CD4-positive, alpha-beta T cell treated with Interferon gamma for 1 hour (primary cell): ENCODE data around the gene PROM1.

Source experiments
- DNase-seq: peaks from one replicate; pipeline ENCODE4 v3.0.0-alpha.2; 2020

Gene PROM1

DNA sequence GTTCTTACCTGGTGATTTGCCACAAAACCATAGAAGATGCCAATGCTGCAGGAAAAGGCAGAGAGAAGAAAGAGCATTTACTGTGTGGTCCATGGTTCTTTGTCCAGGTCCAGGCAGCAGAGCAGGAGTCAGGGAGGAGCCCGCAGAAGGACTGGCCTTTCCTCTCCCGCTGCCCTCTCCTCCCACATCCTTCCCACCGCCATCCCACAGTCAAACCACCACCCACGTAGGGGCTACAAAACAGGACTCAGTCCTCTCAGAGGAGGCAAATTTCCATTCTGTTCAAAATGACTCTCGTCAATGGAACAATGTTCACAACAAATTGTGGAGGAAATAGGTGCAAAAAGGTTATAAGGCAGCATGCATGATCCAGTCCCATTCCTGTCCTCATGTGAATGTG, 58.6 kb downstream of the PROM1 start:
- DNase-seq = no peak

DNA sequence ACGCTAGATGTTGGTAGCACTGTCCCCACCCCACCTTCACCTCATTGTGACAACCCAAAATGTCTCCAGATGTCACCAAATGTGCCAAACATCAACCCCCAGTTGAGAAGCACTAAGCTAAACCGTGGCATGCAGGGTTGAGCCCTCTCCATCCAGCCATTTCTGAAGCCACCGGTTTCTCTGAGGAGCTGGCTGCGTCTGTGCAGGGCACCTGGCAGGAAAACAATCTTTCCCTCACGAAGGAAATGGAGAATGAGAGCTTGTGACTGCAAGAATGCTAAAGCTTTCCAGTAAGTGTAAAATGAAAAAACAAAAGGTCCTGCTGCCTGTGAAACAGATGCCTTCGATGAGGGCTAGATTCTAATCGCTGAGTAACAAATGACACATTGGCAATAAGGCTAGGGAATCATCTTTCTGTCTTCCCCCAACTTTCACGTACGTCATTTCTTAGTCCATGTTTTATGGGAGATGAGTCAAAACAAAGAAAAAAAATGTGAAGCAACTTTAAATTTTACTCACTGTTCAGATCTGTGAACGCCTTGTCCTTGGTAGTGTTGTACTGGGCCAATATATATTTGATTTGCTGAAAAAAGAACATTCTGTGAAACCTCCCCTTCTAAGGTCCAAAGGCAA, 59.9 kb downstream of the PROM1 start:
- no peak for DNase-seq

GRCh38 chr4:16021804-16022560, 61.8 kb downstream of the PROM1 start:
- no peak for DNase-seq

GRCh38 chr4:16019649-16020048, 64.2 kb downstream of the PROM1 start:
- no peak for DNase-seq

DNA sequence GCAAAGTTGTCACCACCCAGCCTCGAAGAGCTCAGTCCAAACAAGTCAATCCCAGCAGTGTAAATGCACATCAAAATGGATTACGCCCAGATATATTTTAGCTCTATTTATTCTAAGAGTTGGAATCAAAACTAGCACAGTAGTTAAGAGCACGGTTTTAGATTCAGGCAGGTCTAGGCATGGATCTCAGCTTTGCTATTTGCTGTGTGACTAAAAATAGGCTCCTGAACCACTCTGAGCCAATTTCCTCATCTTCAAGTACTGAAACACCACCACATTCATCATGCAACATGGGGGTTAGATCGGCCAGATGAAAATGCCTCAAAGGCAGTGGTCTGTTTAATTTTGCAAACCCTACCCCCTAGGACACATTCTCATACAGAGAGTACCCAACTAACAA, 65.0 kb downstream of the PROM1 start:
- no peak for DNase-seq

- no peak for DNase-seq
Measured at GRCh38 chr4:16018061-16018676, 65.7 kb downstream of the PROM1 start.

GRCh38 chr4:16016536-16016935, 67.3 kb downstream of the PROM1 start:
- DNase-seq = no peak

GRCh38 chr4:16011173-16011572, 72.7 kb downstream of the PROM1 start:
- no peak for DNase-seq

DNA sequence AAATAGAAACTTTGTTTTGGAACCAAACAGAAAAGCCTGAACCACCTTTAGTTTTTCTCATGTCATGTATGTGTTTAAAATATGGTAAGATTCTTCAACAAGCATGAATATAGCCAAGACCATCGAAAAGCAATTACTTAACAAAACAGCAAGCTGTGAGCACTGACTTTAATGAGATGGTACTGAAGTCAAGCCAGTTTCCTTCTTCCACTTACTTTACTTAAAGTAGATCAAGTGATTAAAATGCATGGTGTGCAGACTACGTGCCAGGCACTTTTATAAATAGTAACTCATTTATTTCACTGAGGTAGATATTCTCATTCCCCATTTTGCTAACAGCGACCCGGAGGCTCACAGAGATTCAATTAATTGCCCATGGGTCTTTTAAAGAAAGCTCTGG, 74.7 kb downstream of the PROM1 start:
- no peak for DNase-seq

GRCh38 chr4:16007471-16008095, 76.2 kb downstream of the PROM1 start:
- DNase-seq = no peak

GRCh38 chr4:16006771-16007446, 76.9 kb downstream of the PROM1 start:
- no peak for DNase-seq

DNA sequence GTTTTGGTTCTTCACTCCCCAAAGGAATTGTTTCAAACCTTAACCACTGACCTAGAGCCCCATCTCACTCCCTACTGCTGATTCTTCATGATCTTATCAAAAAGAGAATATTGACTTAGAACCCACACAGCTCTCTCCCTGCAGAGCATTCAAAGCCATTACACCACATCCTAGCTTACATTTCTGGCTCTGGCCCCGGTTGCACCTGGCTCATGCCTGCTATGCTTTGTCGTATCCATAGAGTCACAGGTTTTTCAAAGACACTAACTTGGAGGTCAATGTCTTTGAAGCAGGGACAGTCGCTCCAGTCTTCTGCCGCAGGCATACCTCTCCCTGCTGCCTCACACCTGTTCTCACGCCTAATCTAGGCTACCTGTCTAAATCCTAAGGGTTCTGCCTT, 78.1 kb downstream of the PROM1 start:
- DNase-seq = no peak

DNA sequence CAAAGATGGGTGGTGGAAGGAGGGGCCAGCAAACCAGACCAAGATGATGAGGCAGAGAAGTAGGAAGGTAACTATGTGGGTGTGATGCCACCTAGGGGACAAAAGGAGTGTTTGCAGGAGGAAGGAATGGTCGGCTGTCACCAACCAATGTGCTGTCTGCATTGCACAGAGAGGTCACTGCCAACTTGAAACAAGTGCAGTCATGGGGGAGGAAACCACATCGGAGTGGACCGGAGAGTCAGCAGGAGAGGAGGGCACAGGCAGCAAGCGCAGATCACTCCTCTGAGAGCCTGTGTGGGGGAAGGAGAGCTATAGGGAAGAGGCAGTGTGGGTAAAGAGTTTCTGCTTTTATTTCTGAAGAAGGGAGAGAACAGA, 82.4 kb downstream of the PROM1 start:
- DNase-seq = peak; percentile 59

DNA sequence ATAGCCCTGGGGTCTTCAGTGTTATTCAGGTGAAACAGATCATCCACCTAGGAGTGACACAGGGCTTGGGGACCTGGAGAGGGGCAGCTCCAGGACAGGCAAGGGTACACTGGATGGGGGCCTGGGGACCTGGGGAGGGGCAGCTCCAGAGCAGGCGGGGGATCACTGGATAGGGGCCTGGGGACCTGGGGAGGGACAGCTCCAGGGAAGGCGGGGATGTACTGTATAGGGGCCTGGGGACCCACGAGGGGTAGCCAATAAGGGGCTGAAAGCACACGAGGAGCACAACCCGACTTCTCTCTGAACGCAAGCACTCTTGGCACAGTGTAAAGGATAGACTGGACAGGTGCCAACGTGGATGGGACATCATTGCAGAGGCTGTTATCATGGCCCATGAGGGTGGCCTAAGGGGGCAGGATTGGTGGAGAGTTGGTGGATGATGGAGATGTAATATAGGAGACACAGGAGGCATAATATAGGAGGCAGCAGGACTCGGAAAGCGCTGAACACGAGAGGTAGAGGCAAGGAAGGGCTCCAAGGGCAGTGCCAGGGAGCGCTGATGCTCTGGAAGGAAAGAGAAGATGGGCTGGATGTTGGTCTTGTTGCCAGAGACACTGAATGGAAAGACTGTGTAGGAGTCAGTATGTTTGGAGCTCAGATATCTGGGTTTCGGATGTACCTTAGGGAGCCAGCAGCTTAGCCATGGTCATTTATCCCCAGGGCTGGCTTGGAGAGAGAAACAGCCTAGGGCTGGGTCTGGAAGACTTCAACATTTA, 82.9 kb downstream of the PROM1 start:
- DNase-seq = no peak

- DNase-seq = no peak
Measured at GRCh38 chr4:15996773-15997172, 87.0 kb downstream of the PROM1 start.

GRCh38 chr4:15995826-15996225, 88.0 kb downstream of the PROM1 start:
- no peak for DNase-seq

GRCh38 chr4:15992167-15992485, 91.7 kb downstream of the PROM1 start:
- no peak for DNase-seq

DNA sequence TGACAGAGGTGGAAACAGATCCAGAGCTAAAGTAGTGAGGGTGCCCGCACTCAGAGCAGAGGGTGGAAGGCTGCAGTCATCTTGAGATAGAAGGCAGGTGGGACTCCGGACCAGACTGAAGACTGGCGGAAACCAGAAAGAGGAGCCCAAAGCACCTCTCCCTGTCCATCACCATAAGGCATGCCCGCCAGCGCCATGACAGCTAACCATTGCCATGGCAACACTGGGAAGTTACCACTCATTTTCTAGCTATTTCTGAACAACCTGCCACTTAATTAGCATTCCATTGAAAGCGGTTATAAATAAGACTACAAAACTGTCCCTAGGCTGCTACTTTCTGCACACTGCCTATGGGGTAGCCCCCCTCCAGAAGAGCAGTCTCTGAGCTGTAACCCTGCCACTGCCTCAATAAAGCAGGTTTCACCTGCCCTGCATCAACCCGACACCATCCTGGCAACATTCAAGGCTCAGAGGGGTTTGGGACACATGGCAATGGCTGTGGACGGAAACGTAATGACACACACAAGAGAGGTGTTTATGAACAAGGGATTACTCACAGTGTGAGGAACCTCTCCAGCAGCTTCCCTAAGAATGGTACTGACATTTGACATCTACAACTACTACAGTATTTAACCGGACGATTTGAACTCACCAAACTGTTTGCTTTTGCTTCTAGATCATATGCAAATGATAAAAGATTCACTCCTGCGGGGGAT, 93.1 kb downstream of the PROM1 start:
- no peak for DNase-seq

DNA sequence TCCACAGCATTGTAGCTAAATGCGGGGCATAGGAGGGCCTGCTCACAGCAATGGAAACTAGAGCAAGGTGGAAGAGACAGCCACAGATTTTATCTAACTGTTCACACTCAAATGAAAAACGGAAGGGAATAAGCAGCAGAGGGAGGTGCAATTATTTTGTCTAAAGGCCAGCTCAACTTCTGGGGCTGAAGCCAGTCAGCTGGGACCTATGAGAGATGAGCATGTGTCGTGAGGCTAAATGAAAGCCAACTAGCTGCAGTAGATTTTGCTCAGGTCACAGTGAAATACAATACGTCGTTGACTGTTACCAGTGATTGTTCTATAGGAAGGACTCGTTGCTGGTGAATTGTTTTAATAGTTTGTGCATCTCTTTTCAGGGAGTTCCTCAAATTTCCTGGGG, 94.4 kb downstream of the PROM1 start:
- DNase-seq = no peak

DNA sequence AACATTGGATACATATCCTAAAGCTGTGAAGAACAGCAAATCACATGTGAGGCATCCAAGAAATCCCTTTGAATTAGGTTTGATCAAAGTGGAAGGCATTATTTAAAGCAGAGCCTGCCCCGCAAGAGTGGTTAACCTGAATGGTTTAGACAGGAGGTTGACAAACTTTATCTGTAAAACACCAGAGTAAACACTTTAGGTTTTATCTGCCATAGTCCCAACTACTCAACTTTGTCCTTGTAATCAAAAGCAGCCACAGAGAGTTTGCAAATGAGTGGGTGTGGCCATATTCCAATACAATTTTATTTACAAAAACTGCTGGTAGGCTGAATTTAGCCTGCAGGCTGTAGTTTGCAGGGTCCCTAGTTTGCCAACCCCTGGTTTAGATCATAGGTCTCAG, 95.6 kb downstream of the PROM1 start:
- no peak for DNase-seq

DNA sequence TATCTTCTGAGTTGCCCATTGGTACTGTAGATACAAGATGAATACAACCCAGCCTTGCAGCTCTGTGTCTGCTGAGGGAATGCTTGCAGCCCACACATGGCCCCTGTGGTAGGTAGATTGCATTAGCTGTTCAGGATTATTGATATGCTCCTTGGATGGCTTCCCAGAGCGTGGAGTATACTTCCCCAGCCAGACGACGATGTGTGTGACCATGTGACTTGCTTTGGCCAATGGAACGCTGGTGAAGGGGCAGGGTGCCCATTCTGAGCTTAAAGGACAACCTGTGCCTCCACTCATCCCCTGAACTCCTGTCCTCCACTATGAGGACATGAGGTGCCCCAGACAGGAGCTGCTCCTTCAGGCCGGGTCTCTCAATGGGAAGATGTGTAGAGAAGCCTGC, 96.9 kb downstream of the PROM1 start:
- DNase-seq = no peak

- no peak for DNase-seq
Measured at GRCh38 chr4:15983610-15984009, 100.2 kb downstream of the PROM1 start.
